Stomach (tissue), 4 donors: Measurements from ENCODE around the gene NUP188.

ENCODE experiments used
- EP300 ChIP-seq: sonication (generic); formaldehyde crosslinking; IDR thresholded peaks from one replicate; pipeline ENCODE4 v1.6.1; 2017; ENCODE audit warnings: antibody characterized with exemption
- POLR2A ChIP-seq, 4 donors: fragments of 450-650 bp; IDR thresholded peaks; one replicate each; pipeline ENCODE4 v1.6.1; 2016; ENCODE audit warnings: antibody characterized with exemption in 4 of 4, control low read depth in 2 of 4, mild to moderate bottlenecking in 1 of 4, moderate library complexity in 1 of 4
- POLR2AphosphoS5 ChIP-seq, 3 donors: sonication (generic); formaldehyde crosslinking; IDR thresholded peaks; one replicate each; pipeline ENCODE4 v1.6.1; 2016; ENCODE audit warnings: antibody characterized with exemption in 3 of 3
- TF ChIP-seq, protein P1 (sequence below), 7 experiments: fragments of 450-650 bp in 4 of 7; fragments of 200-600 bp in 3 of 7; sonication (generic) in 3 of 7; IDR thresholded peaks; one replicate each; pipeline ENCODE4 v1.5.1; 2016 to 2019; ENCODE audit warnings: antibody characterized with exemption in 7 of 7, control low read depth in 2 of 7, mild to moderate bottlenecking in 1 of 7

GRCh38 chr9:128918921-128919320 is 28.6 kb upstream of the NUP188 start:
- TF ChIP-seq, protein P1, sequence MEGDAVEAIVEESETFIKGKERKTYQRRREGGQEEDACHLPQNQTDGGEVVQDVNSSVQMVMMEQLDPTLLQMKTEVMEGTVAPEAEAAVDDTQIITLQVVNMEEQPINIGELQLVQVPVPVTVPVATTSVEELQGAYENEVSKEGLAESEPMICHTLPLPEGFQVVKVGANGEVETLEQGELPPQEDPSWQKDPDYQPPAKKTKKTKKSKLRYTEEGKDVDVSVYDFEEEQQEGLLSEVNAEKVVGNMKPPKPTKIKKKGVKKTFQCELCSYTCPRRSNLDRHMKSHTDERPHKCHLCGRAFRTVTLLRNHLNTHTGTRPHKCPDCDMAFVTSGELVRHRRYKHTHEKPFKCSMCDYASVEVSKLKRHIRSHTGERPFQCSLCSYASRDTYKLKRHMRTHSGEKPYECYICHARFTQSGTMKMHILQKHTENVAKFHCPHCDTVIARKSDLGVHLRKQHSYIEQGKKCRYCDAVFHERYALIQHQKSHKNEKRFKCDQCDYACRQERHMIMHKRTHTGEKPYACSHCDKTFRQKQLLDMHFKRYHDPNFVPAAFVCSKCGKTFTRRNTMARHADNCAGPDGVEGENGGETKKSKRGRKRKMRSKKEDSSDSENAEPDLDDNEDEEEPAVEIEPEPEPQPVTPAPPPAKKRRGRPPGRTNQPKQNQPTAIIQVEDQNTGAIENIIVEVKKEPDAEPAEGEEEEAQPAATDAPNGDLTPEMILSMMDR (IDR thresholded peaks at IDR 0.05), result no peak
- no peak for TF ChIP-seq POLR2AphosphoS5 (IDR thresholded peaks at IDR 0.05)
- no peak for TF ChIP-seq POLR2A (IDR thresholded peaks at IDR 0.05)
- TF ChIP-seq EP300, result no peak
